ENCODE measurements around the gene ABLIM2. TPM values are rescaled to one million over a fixed set of nuclear protein-coding genes. Genes with fewer than 3 reads are reported as not detected.

The ABLIM2 gene
- total and polyA plus RNA-seq, 3 donors from 2014 or later, result 5.2 to 7.5 (median 6.9) TPM

DNA sequence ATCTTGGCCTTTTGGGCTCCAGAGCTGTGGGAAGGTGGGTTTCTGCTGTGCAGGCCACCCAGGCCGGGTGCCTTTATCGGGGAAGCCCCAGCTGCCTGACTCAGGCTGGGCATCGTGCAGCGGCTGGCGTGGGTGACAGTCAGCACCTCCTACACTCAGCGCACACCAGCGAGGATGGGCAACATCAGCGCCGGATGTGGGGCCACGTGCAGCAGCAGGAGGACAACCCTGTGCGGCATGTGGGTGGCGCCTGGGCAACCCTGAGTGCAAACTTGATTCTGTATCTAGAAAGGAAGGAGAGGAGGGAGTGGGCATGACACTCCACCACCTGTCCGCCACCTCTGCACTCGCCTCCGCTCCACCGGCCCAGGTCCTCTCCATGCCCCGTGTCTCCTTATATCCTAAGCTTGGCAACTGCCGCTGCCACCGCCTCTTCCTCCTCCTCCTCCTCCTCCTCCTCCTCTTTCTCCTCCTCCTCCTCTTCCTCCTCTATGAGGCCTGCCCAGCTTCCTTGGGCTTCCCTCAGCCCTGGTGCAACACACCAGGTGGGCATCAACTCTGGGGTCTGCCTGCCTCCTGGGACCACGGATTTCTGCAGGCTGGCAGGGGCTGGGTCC is 111.6 kb downstream of the ABLIM2 start:
- Histone ChIP-seq H3K36me3 (ENCODE audit: low read depth, missing control alignments) (no peaks in the 10 kb centered on the region), H3K27ac (no peak overlapping the region), H3K9me3 (no peaks in the 10 kb centered on the region), H3K4me1 (peaks cover 5% of the 10 kb centered on the region), H3K27me3 (no peaks in the 10 kb centered on the region), H3K4me3 (no peak overlapping the region)
- no peak for DNase-seq
- WGBS, 2 donors, result 88 to 90% methylated on average over 13 to 20 of the region's 20 CpGs
- TF ChIP-seq, protein P1, sequence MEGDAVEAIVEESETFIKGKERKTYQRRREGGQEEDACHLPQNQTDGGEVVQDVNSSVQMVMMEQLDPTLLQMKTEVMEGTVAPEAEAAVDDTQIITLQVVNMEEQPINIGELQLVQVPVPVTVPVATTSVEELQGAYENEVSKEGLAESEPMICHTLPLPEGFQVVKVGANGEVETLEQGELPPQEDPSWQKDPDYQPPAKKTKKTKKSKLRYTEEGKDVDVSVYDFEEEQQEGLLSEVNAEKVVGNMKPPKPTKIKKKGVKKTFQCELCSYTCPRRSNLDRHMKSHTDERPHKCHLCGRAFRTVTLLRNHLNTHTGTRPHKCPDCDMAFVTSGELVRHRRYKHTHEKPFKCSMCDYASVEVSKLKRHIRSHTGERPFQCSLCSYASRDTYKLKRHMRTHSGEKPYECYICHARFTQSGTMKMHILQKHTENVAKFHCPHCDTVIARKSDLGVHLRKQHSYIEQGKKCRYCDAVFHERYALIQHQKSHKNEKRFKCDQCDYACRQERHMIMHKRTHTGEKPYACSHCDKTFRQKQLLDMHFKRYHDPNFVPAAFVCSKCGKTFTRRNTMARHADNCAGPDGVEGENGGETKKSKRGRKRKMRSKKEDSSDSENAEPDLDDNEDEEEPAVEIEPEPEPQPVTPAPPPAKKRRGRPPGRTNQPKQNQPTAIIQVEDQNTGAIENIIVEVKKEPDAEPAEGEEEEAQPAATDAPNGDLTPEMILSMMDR (IDR thresholded peaks at IDR 0.05), result no peak
- intact Hi-C loops (cut with DNase I; ENCODE audit: low total_unique reads), result no loop called here

DNA sequence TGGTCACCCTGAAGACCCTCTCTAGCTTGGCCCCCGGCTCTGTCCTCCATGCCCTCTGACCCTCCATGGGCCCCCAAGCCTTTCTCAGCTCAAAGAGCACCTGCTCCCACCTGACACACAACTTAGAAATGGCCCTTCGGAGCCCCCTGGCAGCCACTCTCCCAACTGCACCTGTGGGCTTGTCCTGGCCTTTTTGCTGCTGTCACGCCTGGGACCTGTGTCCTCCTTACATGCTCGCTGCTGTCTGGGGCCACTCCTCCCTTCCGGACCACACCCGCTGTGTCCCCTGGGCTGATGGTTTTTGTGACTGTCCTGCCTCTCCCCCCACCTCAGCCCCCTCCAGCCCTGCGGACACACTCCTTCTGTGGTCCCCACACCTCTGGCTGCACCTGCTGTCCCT is 112.7 kb downstream of the ABLIM2 start:
- TF ChIP-seq POLR2A (IDR thresholded peaks at IDR 0.05), result no peak
- TF ChIP-seq, protein P1 (IDR thresholded peaks at IDR 0.05), result no peak
- intact Hi-C loops (cut with DNase I; ENCODE audit: low total_unique reads), result no loop called here
- H3K36me3 ChIP-seq (ENCODE audit: low read depth, missing control alignments), result no peaks in the 10 kb centered on the region
- no peak overlapping the region for H3K27ac ChIP-seq
- H3K27me3 ChIP-seq, result no peaks in the 10 kb centered on the region
- H3K4me3 ChIP-seq, result no peak overlapping the region
- H3K4me1 ChIP-seq, result peaks cover 5% of the 10 kb centered on the region
- H3K9me3 ChIP-seq, result no peaks in the 10 kb centered on the region
- no peak for DNase-seq
- WGBS, 2 donors, result 93 to 95% methylated on average over 7 of the region's 7 CpGs

DNA sequence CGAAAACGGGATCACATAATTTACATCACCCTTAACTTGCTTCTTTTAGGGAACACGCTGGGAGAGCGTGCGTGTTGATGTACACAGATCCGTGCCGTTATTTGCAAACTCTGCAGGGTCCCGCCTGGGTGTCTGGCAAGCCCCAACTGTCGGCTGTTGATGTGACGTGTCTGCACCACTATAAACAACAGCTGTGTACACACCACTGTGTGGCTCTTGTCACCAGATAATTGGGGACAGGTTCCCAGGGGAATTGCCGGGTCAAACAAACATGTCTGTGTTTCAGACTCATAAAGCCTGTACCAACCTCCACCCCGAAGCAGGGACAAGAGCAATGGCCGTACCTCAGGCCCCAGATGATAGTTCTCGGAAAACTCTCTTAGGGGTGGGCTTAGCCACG is 113.9 kb downstream of the ABLIM2 start:
- Histone ChIP-seq H3K4me1 (no peaks in the 10 kb centered on the region), H3K9me3 (no peaks in the 10 kb centered on the region), H3K4me3 (no peak overlapping the region), H3K27me3 (no peaks in the 10 kb centered on the region), H3K27ac (no peak overlapping the region), H3K36me3 (ENCODE audit: low read depth, missing control alignments) (no peaks in the 10 kb centered on the region)
- WGBS, 2 donors, result 77% methylated on average over 9 to 15 of the region's 15 CpGs
- DNase-seq, result no peak
- intact Hi-C loops (cut with DNase I; ENCODE audit: low total_unique reads), result no loop called here
- TF ChIP-seq, protein P1 (IDR thresholded peaks at IDR 0.05), result no peak
- no peak for TF ChIP-seq POLR2A (IDR thresholded peaks at IDR 0.05)

DNA sequence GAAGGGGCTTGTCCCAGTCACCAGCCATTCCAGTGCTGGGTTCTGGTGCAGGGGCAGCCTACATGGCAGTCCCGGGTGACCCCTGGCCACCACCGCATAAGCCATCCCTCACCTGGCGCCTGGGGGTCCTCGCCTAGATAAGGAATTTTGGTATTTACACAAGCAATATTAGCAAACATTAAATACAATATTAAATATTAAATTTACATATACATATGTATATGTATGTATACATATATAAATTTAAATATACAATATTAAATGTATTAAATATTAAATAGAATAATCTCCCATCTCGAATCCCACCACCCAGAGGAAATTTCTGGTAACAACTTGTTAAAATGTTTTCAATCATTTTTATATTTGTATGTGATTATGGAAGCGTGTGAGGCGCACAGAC is 114.4 kb downstream of the ABLIM2 start:
- Histone ChIP-seq H3K27ac (no peak overlapping the region), H3K36me3 (ENCODE audit: low read depth, missing control alignments) (no peaks in the 10 kb centered on the region), H3K9me3 (no peaks in the 10 kb centered on the region), H3K4me1 (no peaks in the 10 kb centered on the region), H3K4me3 (no peak overlapping the region), H3K27me3 (no peaks in the 10 kb centered on the region)
- TF ChIP-seq, protein P1 (IDR thresholded peaks at IDR 0.05), result no peak
- 91 to 95% methylated on average over 7 of the region's 7 CpGs for WGBS, 2 donors
- DNase-seq, result no peak
- intact Hi-C loops (cut with DNase I; ENCODE audit: low total_unique reads), result no loop called here

- 93 to 97% methylated on average over 5 to 16 of the region's 16 CpGs for WGBS, 2 donors
- H3K9me3 ChIP-seq, result no peaks in the 10 kb centered on the region
- no peak for TF ChIP-seq POLR2A (IDR thresholded peaks at IDR 0.05)
- TF ChIP-seq, protein P1 (IDR thresholded peaks at IDR 0.05), result no peak
- no peaks in the 10 kb centered on the region for H3K27me3 ChIP-seq
- DNase-seq, result no peak
- no peak overlapping the region for H3K27ac ChIP-seq
- no peaks in the 10 kb centered on the region for H3K36me3 ChIP-seq (ENCODE audit: low read depth, missing control alignments)
- no peak overlapping the region for H3K4me3 ChIP-seq
- H3K4me1 ChIP-seq, result no peaks in the 10 kb centered on the region
- intact Hi-C loops (cut with DNase I; ENCODE audit: low total_unique reads), result no loop called here
Measured at GRCh38 chr4:8043596-8043995, 115.0 kb downstream of the ABLIM2 start.
